NCI-H2107 treated with DMSO at 0.1 percent for 48 hours (cell line): ENCODE data around the gene GSTCD.
"Not testable (repeated sequence)": the region's sequence is repeated elsewhere in the genome, so short reads cannot be mapped to it uniquely, and the experiment has no call there.

Source experiments
- DNase-seq: peaks from one replicate; lab custom pipeline; 2025; ENCODE audit not compliant: unreplicated experiment; lab: John Stamatoyannopoulos, UW

The GSTCD gene

DNA sequence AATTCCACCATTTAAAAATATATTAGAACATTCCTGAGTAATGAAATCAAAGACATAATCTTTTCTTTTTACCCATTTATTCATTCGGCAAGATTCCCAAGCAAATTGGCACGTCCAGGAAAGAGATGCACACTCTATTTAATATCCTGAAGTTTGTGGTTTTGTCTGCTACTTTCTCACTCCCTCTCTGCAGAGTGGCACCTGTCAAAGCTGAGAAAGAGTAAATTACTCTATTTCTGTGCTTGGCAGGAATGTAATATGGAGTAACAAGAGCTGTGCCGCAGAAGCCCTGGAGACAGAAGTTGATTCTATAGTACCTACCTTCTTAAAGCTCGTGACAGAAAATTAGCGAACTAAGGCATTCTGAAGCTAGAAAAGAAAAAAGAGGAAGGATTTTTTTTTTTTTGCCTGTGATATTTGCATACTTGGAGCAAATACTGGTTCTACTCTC lies 5.5 kb downstream of the GSTCD start:
- DNase-seq, result peak; percentile 3

GRCh38 chr4:105714932-105715331 lies 6.3 kb downstream of the GSTCD start:
- no peak for DNase-seq

DNA sequence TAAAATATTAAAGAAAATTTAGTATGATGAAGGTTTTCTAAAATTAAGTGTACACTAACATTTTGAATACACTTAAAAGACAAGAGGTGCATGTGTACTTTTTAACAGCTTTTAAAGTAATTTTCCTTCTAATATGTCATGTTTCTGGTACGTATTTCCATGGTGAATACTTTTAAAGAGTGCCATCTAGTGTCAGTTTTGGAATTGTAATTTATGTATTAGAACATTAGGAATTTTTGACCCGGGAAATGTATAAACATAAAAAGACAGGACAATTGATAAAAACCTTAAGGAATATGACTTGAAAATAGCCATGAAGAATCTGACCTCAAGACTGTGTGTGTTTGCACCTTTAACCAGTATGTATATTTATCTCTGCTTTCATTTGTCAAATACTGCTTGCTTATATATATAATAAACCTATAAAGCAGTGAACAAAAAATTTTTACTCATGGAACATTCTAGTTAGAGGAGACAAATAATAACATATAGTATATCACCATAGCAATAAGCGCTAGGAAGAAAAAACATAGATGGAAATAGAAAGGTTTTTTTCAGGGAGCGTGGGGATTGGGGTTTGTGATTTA lies 7.2 kb downstream of the GSTCD start:
- peak; percentile 1 for DNase-seq

DNA sequence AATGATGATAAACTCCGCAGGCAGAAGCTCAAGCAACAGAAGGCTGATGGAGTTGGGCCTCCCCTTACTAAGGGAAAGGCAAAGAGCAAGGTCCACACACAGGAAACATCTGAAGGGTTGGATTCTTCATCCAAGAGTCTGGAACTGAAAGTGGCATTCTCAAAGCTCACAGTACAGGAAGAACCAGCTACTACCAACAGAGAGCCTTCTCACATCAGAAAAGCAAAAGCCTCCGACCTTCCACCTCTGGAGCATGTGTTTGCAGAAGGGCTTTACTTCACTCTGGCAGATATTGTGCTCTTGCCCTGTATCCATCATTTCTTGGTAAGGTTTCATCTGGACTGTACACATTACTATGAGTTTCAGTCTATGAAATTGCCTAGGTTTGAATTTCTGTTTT lies 10.6 kb downstream of the GSTCD start:
- DNase-seq, result no peak

- DNase-seq, result no peak
Observed at GRCh38 chr4:105725623-105726022, 17.0 kb downstream of the GSTCD start.

DNA sequence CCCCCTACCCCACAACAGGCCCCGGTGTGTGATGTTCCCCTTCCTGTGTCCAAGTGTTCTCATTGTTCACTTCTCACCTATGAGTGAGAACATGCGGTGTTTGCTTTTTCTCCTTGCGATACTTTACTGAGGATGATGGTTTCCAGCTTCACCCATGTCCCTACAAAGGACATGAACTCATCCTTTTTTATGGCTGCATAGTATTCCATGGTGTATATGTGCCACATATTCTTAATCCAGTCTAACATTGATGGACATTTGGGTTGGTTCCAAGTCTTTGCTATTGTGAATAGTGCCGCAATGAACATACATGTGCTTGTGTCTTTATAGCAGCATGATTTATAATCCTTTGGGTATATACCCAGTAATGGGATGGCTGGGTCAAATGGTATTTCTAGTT lies 21.3 kb downstream of the GSTCD start:
- not testable (repeated sequence) for DNase-seq

DNA sequence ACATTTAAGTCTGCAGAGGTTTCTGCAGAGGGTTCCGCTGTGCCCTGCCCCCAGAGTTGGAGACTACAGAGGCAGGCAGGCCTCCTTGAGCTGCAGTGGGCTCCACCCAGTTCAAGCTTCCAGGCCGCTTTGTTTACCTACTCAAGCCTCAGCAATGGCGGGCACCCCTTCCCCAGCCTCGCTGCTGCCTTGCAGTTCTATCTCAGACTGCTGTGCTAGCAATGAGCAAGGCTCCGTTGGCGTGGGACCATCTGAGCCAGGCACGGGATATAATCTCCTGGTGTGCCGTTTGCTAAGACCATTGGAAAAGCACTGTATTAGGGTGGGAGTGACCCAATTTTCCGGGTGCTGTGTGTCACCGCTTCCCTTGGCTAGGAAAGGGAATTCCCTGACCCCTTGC lies 26.6 kb downstream of the GSTCD start:
- DNase-seq, result not testable (repeated sequence)

DNA sequence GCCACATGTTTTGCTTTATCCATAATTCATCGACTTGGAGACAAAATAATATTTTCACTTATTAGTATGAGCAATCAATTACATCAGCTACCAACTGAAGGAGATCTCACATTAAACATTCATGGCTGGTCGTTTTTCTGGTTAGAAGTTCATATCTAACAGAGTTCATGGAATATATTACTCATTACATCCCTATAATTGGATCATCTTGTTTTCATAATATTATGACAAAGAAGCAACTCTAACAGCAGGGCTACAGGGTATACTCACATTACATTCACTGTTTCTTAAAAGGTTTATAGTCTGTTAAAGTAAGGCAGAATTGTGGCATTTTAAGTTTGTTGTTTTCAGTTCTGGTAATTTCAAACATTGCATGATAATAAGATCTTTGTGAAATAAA lies 33.0 kb downstream of the GSTCD start:
- no peak for DNase-seq

GRCh38 chr4:105748222-105748621 lies 39.6 kb downstream of the GSTCD start:
- no peak for DNase-seq

DNA sequence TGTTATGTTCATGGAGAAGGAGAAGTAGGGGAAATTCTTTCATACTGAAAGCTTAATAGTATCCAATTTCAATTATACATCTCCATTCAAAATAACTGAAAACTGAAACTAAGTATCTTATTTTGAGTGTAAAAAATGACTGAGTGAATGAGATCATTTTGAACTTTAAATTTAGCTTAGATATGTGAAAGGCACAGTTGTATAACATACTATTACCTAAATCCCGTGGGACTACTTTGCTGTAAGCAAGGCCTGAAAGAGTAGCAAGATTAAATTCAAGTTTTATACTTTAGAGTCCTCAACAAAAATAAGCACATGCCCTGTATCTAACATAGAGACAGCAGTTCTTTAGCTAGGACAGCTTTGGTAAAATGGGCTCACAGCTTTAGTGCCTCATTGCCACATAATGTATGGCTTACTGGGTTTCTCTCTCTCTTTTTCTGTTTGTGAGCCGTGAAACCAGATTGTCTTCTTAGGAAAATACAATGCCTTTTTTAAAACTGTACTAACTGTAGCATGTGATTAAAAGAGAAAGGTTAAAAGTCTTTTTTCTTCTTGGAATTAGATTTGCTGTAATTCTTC lies 43.2 kb downstream of the GSTCD start:
- no peak for DNase-seq

GRCh38 chr4:105753361-105753760 lies 44.8 kb downstream of the GSTCD start:
- no peak for DNase-seq

DNA sequence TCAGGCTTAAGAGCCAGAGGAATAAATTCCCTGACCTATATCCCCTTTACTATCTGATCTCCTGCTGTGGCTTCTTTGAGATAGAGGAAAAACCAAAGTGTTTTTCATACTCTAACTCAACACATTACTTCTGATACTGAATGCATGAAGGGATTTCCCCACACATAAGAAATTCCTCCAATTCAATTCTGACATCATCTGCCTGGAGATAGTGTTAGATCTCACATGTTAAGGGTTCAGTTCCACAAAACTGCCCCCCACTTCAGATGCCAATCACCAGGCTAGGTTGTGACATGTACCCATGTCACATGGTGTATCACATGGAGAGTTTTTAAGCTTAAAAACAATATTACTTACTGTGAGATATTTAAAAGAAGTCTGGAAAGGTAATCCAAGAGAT lies 46.8 kb downstream of the GSTCD start:
- no peak for DNase-seq

DNA sequence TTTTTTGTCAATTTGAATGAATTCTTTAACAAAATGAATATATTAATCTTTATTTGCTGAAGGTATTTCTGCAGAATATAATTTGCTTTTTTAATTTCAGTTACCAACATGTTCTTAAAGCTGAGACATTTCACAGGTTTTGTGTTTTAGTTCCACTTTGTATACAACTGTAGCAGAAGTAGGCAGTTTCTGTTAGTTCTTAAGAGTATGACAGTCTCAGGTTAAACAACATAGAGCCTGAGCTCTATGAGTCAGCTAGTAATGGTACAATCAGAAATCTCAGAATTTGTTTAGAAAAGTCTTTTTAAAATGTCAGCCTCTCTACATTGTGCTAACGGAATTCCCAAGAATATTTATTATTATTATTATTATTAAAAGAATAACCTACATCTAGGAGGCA lies 50.4 kb downstream of the GSTCD start:
- DNase-seq, result no peak

GRCh38 chr4:105765690-105766407 lies 57.3 kb downstream of the GSTCD start:
- DNase-seq, result no peak

- DNase-seq, result no peak
Observed at GRCh38 chr4:105767579-105767978, 59.0 kb downstream of the GSTCD start.

- DNase-seq, result not testable (repeated sequence)
Observed at GRCh38 chr4:105770524-105770923, 61.9 kb downstream of the GSTCD start.

- DNase-seq, result not testable (repeated sequence)
Observed at GRCh38 chr4:105772065-105772464, 63.5 kb downstream of the GSTCD start.

- not testable (repeated sequence) for DNase-seq
Observed at GRCh38 chr4:105775760-105776415, 67.3 kb downstream of the GSTCD start.

DNA sequence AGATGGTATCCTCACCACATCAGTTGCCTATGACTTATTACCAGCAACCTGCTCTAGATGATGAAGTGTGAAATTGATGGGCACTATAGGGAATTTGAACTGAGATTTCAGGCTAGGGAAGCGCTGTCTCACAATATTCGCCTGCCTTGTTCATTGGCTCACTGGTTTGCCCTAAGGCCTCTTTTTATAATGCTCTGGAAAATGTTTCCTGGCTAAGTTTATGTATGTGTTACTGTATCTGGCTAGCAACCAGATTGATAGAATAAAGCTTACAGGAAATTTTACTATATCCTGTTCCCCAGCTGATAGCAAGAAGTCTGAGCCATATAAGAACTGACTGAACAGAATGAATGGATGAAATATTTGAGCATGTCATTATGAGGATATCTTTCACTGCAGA lies 71.6 kb downstream of the GSTCD start:
- DNase-seq, result no peak

GRCh38 chr4:105784761-105785160 lies 76.2 kb downstream of the GSTCD start:
- DNase-seq, result no peak

DNA sequence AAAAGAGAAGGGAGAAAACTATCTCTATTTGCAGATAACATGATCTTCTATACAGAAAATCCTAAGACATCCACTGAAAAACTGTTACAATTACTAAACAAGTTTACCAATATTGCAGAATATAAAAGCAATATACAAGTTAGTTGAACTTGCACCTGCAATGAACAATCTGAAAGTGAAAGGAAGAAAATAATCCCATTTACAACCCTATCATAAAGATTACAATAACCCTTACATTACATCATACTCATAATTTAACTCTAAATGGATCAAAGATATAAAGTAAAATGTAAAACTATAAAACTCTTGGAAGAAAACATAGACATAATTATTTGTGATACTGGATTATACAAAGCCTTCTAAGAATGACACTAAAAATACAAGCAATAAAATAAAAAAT lies 77.2 kb downstream of the GSTCD start:
- no peak for DNase-seq

GRCh38 chr4:105786748-105787147 lies 78.2 kb downstream of the GSTCD start:
- no peak for DNase-seq
